ENCODE data around the gene AGGF1.

Gene AGGF1

DNA sequence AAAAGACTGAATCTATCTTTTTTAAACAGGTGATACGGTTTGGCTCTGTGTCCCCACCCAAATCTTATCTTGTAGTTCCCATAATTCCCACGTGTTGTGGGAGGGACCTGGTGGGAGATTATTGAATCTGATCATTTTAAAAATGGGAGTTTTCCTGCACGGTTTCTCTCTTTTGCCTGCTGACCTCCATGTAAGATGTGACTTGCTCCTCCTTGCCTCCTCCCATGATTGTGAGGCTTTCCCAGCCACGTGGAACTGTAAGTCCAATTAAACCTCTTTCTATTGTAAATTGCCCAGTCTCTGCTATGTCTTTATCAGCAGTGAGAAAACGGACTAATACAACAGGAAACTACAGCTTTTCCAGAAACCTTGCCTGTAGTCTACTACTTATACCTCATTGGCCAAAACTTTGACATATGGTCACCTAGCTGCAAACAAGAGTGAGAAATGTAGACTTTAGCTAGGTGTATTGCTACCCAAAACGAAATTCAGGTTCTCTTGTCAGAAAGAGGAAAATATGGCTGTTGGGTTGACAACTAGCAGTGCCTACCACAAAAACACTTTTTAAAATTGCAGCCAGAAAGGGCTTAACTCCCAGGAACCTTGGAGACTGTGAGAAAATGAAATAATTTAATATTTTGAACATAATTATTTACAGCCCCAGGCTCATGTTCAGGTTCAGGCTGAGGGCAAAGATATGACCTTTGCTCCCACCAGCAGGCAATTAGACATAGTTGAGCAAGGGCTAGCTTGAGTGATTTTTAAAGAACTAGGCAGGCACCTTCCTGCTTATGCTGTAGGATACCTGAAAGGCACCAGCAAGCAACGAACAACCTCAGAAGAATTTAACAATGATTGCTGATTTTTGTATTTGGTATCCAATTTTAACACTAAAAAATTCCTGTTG, 7.4 kb upstream of the AGGF1 start:
- Histone ChIP-seq H3K36me3 (ENCODE audit: low read depth) (no peaks in the 10 kb centered on the region), H3K9me3 (ENCODE audit: severe bottlenecking) (no peaks in the 10 kb centered on the region), H3K27ac (ENCODE audit: poor library complexity, severe bottlenecking) (no peak overlapping the region), H3K4me3 (ENCODE audit: severe bottlenecking) (no peak overlapping the region), H3K27me3 (ENCODE audit: insufficient read depth, poor library complexity, severe bottlenecking) (no peaks in the 10 kb centered on the region), H3K4me1 (ENCODE audit: insufficient read depth, poor library complexity, severe bottlenecking) (no peaks in the 10 kb centered on the region)
- ATAC-seq (ENCODE audit: low read depth): no peak
- no peak for DNase-seq (ENCODE audit: low spot score)
- TF ChIP-seq, protein P1, sequence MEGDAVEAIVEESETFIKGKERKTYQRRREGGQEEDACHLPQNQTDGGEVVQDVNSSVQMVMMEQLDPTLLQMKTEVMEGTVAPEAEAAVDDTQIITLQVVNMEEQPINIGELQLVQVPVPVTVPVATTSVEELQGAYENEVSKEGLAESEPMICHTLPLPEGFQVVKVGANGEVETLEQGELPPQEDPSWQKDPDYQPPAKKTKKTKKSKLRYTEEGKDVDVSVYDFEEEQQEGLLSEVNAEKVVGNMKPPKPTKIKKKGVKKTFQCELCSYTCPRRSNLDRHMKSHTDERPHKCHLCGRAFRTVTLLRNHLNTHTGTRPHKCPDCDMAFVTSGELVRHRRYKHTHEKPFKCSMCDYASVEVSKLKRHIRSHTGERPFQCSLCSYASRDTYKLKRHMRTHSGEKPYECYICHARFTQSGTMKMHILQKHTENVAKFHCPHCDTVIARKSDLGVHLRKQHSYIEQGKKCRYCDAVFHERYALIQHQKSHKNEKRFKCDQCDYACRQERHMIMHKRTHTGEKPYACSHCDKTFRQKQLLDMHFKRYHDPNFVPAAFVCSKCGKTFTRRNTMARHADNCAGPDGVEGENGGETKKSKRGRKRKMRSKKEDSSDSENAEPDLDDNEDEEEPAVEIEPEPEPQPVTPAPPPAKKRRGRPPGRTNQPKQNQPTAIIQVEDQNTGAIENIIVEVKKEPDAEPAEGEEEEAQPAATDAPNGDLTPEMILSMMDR (IDR thresholded peaks at IDR 0.05; ENCODE audit: poor library complexity, severe bottlenecking): no peak

DNA sequence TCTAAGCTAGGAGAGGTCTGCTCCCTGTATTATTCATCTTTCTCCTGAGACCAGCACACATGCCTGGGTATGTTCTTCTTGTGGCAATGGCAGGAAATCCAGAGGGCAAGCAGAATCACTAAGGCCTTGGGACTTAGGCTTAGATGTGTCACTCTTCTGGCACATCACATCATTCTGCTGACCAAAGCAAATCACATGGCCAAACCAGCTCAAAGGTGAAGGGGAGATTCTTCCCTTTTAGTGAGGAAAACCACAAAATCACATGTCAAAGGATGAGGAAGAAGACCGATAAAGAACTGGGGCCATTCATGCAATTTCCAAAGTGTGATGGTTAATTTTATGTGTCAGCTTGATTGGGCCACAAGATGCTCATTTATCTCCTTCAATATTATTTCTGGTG, 5.7 kb upstream of the AGGF1 start:
- DNase-seq (ENCODE audit: low spot score) (no peak), ATAC-seq (ENCODE audit: low read depth) (no peak)
- Histone ChIP-seq H3K27ac (ENCODE audit: poor library complexity, severe bottlenecking) (no peak overlapping the region), H3K27me3 (ENCODE audit: insufficient read depth, poor library complexity, severe bottlenecking) (no peaks in the 10 kb centered on the region), H3K4me3 (ENCODE audit: severe bottlenecking) (no peak overlapping the region), H3K9me3 (ENCODE audit: severe bottlenecking) (no peaks in the 10 kb centered on the region), H3K4me1 (ENCODE audit: insufficient read depth, poor library complexity, severe bottlenecking) (no peaks in the 10 kb centered on the region), H3K36me3 (ENCODE audit: low read depth) (no peaks in the 10 kb centered on the region)
- TF ChIP-seq, protein P1 (IDR thresholded peaks at IDR 0.05; ENCODE audit: poor library complexity, severe bottlenecking): no peak

DNA sequence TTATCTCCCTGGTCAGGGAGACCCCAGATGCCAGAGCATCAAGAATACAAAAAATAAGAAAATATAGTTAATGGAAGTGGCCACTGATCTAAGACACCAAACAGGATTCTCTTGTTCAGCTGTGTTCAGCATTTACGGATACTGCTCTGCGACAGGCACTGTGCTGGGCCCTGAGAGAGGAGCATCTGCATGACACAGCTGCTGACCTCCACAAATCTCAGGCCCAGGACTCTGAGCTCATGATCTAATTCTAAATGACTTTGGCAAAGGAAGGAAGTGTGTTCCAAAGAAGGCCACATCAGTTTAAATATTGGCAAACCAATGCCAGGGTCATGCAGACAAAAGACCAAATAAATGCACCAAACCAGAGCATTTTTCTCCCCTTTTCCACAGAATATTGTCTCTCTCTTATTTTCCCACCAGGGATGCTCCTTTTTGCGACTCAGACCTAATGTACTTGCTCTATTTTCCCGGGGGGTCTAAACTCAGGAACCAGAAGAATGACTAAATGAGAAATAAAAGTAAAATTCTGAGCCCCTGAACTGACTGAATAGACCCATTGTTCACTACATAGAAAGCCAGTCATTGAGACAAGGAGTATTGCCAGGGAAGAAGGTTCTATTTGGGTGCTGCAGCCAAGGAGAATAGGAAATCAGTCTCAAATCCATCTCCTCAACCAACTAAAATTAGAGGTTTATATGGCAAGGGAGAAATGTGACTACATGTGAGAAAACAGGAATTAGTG, 1.4 kb upstream of the AGGF1 start:
- Histone ChIP-seq H3K4me3 (ENCODE audit: severe bottlenecking) (no peak overlapping the region), H3K36me3 (ENCODE audit: low read depth) (peaks cover under 1% of the 10 kb centered on the region; the same call in 1 of the 2 replicates), H3K27me3 (ENCODE audit: insufficient read depth, poor library complexity, severe bottlenecking) (no peaks in the 10 kb centered on the region), H3K27ac (ENCODE audit: poor library complexity, severe bottlenecking) (no peak overlapping the region), H3K4me1 (ENCODE audit: insufficient read depth, poor library complexity, severe bottlenecking) (peaks cover 10% of the 10 kb centered on the region), H3K9me3 (ENCODE audit: severe bottlenecking) (no peaks in the 10 kb centered on the region)
- no peak for DNase-seq (ENCODE audit: low spot score)
- ATAC-seq (ENCODE audit: low read depth): no peak
- TF ChIP-seq, protein P1 (IDR thresholded peaks at IDR 0.05; ENCODE audit: poor library complexity, severe bottlenecking): no peak

DNA sequence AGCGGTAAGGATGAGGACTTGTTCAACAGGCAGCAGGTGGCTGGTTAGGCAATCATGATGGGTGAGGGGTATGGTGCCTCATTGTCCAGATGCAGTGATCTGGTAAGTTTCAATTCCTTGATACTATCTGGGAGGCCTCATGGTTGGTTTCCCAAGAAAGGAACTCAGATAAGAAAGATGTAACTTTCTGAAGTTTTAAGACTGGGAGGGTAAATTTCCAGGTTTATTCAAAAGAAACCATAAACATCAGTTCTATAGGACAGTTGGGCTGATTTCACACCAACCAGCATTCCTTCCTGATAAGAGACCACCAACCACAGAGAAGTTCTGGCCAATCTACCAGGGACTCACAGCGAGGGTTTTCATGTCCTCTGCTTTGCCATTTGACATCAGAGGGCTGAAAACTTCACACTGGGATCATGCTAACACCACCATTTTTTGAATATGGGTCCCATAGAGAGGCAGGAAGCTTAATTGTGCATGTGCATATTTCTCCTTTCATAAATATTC, 773 bp upstream of the AGGF1 start:
- DNase-seq (ENCODE audit: low spot score) (no peak), ATAC-seq (ENCODE audit: low read depth) (no peak)
- no peaks in the 10 kb centered on the region for H3K27me3 ChIP-seq (ENCODE audit: insufficient read depth, poor library complexity, severe bottlenecking)
- TF ChIP-seq, protein P1 (IDR thresholded peaks at IDR 0.05; ENCODE audit: poor library complexity, severe bottlenecking): no peak
- H3K36me3 ChIP-seq (ENCODE audit: low read depth): peaks cover 7% of the 10 kb centered on the region
- H3K9me3 ChIP-seq (ENCODE audit: severe bottlenecking): no peaks in the 10 kb centered on the region
- H3K4me3 ChIP-seq (ENCODE audit: severe bottlenecking): peak overlapping the region; percentile 90
- H3K4me1 ChIP-seq (ENCODE audit: insufficient read depth, poor library complexity, severe bottlenecking): peaks cover 10% of the 10 kb centered on the region
- H3K27ac ChIP-seq (ENCODE audit: poor library complexity, severe bottlenecking): peak overlapping the region; percentile 68

Measured in RWPE2 (cell line).